H9 (cell line): ENCODE measurements around the gene SIX5. TPM values are rescaled to one million over a fixed set of nuclear protein-coding genes. Genes with fewer than 3 reads are reported as not detected.

ENCODE experiments used
- DNase-seq: peaks from one replicate; pipeline ENCODE4 v3.0.0-alpha.2; 2017
- H2AFZ ChIP-seq: one replicate; pipeline ENCODE4 v1.6.1; 2013; ENCODE audit warnings: mild to moderate bottlenecking, low read length, control low read depth, moderate library complexity
- H2AK5ac ChIP-seq: 2 replicates; pipeline ENCODE4 v1.6.1; 2013; ENCODE audit warnings: low read length, control low read depth, mixed read lengths; ENCODE audit not compliant: insufficient read length
- H2BK120ac ChIP-seq: one replicate; pipeline ENCODE4 v1.6.1; 2013; ENCODE audit warnings: low read depth, mild to moderate bottlenecking, low read length, control low read depth, inconsistent platforms; ENCODE audit not compliant: poor library complexity, severe bottlenecking
- H2BK12ac ChIP-seq: 2 replicates; pipeline ENCODE4 v1.6.1; 2013; ENCODE audit warnings: low read length, control low read depth, mixed read lengths, low read depth; ENCODE audit not compliant: insufficient read length
- H2BK15ac ChIP-seq: 2 replicates; pipeline ENCODE4 v1.6.1; 2013; ENCODE audit warnings: low read depth, low read length, control low read depth
- H2BK20ac ChIP-seq: one replicate; pipeline ENCODE4 v1.6.1; 2013; ENCODE audit warnings: low read depth, mild to moderate bottlenecking, low read length, control low read depth, inconsistent platforms; ENCODE audit not compliant: poor library complexity, severe bottlenecking
- H2BK5ac ChIP-seq: 2 replicates; pipeline ENCODE4 v1.6.1; 2013; ENCODE audit warnings: low read length, control low read depth, mixed read lengths; ENCODE audit not compliant: insufficient read length
- H3K14ac ChIP-seq: 2 replicates; pipeline ENCODE4 v1.6.1; 2013; ENCODE audit warnings: low read length, control low read depth; ENCODE audit not compliant: insufficient read depth
- H3K18ac ChIP-seq: 2 replicates; pipeline ENCODE4 v1.6.1; 2013; ENCODE audit warnings: low read depth, mild to moderate bottlenecking, mixed read lengths, low read length, control low read depth; ENCODE audit not compliant: insufficient read length
- H3K23ac ChIP-seq: 2 replicates; pipeline ENCODE4 v1.6.1; 2013; ENCODE audit warnings: low read length, control low read depth, mixed read lengths, low read depth; ENCODE audit not compliant: insufficient read length
- H3K23me2 ChIP-seq: 2 replicates; pipeline ENCODE4 v1.6.1; 2013; ENCODE audit warnings: low read depth, mild to moderate bottlenecking, mixed read lengths, low read length, control low read depth; ENCODE audit not compliant: insufficient read length, poor library complexity, severe bottlenecking
- H3K27ac ChIP-seq: 2 replicates; pipeline ENCODE4 v1.5.1; 2013; ENCODE audit warnings: low read length, control low read depth, mixed read lengths, low read depth; ENCODE audit not compliant: insufficient read length
- H3K27me3 ChIP-seq: 2 replicates; pipeline ENCODE4 v1.6.1; 2013; ENCODE audit warnings: low read length, control low read depth, inconsistent platforms; ENCODE audit not compliant: insufficient read depth
- H3K4ac ChIP-seq: 2 replicates; pipeline ENCODE4 v1.6.1; 2013; ENCODE audit warnings: low read depth, mild to moderate bottlenecking, control low read depth, inconsistent platforms, low read length, moderate library complexity
- H3K4me1 ChIP-seq: 2 replicates; pipeline ENCODE4 v1.6.1; 2013; ENCODE audit warnings: low read length, control low read depth, inconsistent platforms; ENCODE audit not compliant: insufficient read depth
- H3K4me2 ChIP-seq: 2 replicates; pipeline ENCODE4 v1.6.1; 2013; ENCODE audit warnings: low read length, control low read depth, mixed read lengths; ENCODE audit not compliant: insufficient read length, insufficient read depth
- H3K56ac ChIP-seq: 2 replicates; pipeline ENCODE4 v1.6.1; 2013; ENCODE audit warnings: low read depth, mild to moderate bottlenecking, mixed read lengths, low read length, control low read depth; ENCODE audit not compliant: insufficient read length
- H3K79me1 ChIP-seq: 2 replicates; pipeline ENCODE4 v1.6.1; 2013; ENCODE audit warnings: low read depth, mild to moderate bottlenecking, moderate library complexity, low read length, control low read depth, inconsistent platforms; ENCODE audit not compliant: insufficient read depth, poor library complexity, severe bottlenecking
- H3K79me2 ChIP-seq: 2 replicates; pipeline ENCODE4 v1.6.1; 2013; ENCODE audit warnings: low read length, control low read depth, inconsistent platforms; ENCODE audit not compliant: insufficient read depth
- H3K9ac ChIP-seq: 2 replicates; pipeline ENCODE4 v1.6.1; 2013; ENCODE audit warnings: low read length, control low read depth, mixed read lengths; ENCODE audit not compliant: insufficient read length; ENCODE audit errors: extremely low read depth
- H3K9me3 ChIP-seq: one replicate; pipeline ENCODE4 v1.6.1; 2013; ENCODE audit warnings: low read depth, low read length, inconsistent platforms; ENCODE audit not compliant: control insufficient read depth
- H3T11ph ChIP-seq: one replicate; pipeline ENCODE4 v1.6.1; 2013; ENCODE audit warnings: mild to moderate bottlenecking, low read length, control low read depth, inconsistent platforms
- H4K20me1 ChIP-seq: one replicate; pipeline ENCODE4 v1.6.1; 2013; ENCODE audit not compliant: control insufficient read depth, insufficient read length, insufficient read depth
- H4K5ac ChIP-seq: 2 replicates; pipeline ENCODE4 v1.6.1; 2013; ENCODE audit warnings: low read depth, mild to moderate bottlenecking, mixed read lengths, low read length, control low read depth; ENCODE audit not compliant: insufficient read length
- H4K8ac ChIP-seq: replicated peaks from 2 replicates; pipeline ENCODE4 v1.6.1; 2013; ENCODE audit warnings: low read length, control low read depth, mixed read lengths, low read depth; ENCODE audit not compliant: insufficient read length
- H4K91ac ChIP-seq: 2 replicates; pipeline ENCODE4 v1.6.1; 2013; ENCODE audit warnings: low read depth, mild to moderate bottlenecking, moderate library complexity, mixed read lengths, low read length, control low read depth; ENCODE audit not compliant: insufficient read length
- H3K27ac Mint-ChIP-seq, 3 experiments: 2 replicates in 2 of 3; 3 replicates in 1 of 3; pipeline ENCODE4 v1.8.0; 2020 to 2021; ENCODE audit warnings: mixed read lengths in 3 of 3, mild to moderate bottlenecking in 1 of 3, moderate library complexity in 1 of 3
- H3K27me3 Mint-ChIP-seq: 2 replicates; pipeline ENCODE4 v1.8.0; 2021; ENCODE audit warnings: low read depth, mild to moderate bottlenecking, moderate library complexity, mixed read lengths
- H3K36me3 Mint-ChIP-seq, 3 experiments: 2 replicates in 2 of 3; 3 replicates in 1 of 3; pipeline ENCODE4 v1.8.0; 2020 to 2021; ENCODE audit warnings: low read depth in 3 of 3, mixed read lengths in 3 of 3; ENCODE audit not compliant: insufficient read depth in 1 of 3
- H3K4me1 Mint-ChIP-seq, 2 experiments: 2 replicates each; pipeline ENCODE4 v1.8.0; 2020; ENCODE audit warnings: mixed read lengths in 2 of 2
- H3K4me3 Mint-ChIP-seq, 2 experiments: 2 replicates in 1 of 2; 3 replicates in 1 of 2; pipeline ENCODE4 v1.8.0; 2020 to 2021; ENCODE audit warnings: mild to moderate bottlenecking in 2 of 2, mixed read lengths in 2 of 2, moderate library complexity in 1 of 2
- H3K9me3 Mint-ChIP-seq, 2 experiments: 2 replicates in 1 of 2; 3 replicates in 1 of 2; pipeline ENCODE4 v1.8.0; 2020; ENCODE audit warnings: mild to moderate bottlenecking in 2 of 2, mixed read lengths in 2 of 2, moderate library complexity in 1 of 2
- CTCF ChIP-seq: fragments of 200-600 bp; sonication (generic); conservative IDR thresholded peaks from 3 replicates; pipeline ENCODE4 v1.8.0; 2021; ENCODE audit warnings: antibody characterized with exemption, mild to moderate bottlenecking
- WGBS: extraction: QIAGEN DNeasy Blood & Tissue Kit; methylation state at CpG from one replicate; pipeline ENCODE4 v1.1.7; 2013; ENCODE audit warnings: missing lambda C conversion rate, low lambda C conversion rate, mixed read lengths; ENCODE audit not compliant: insufficient read length; ENCODE audit errors: extremely low coverage; 5-methylcytosine and 5-hydroxymethylcytosine counted together
- total RNA-seq: library from RNA; stranded (reverse); gene quantifications from 2 replicates; pipeline ENCODE4 v1.2.1, GENCODE V29; 2021

SIX5 gene
- total RNA-seq, 1 experiment from 2014 or later = 41.7 TPM

- Histone ChIP-seq H3K27ac (no peak within 1 kb of the TSS), H2AFZ (no peak within 1 kb of the TSS)
- H3K9me3 Mint-ChIP-seq = no peaks in the 10 kb centered on the region
These were observed 13.2 kb upstream of the SIX5 start, which contains the start of gene DMPK for GRCh38 chr19:45782162-45782691. TSS of gene DMPK (minus strand) at chr19:45782490. CDS start at chr19:45782352, 138 bp downstream.

More at GRCh38 chr19:45782162-45782691, 13.2 kb upstream of the SIX5 start, which contains the start of gene DMPK:
- Histone ChIP-seq H3T11ph (no peak within 1 kb of the TSS), H3K79me2 (no peaks in the 10 kb centered on the region), H2BK12ac (no peak within 1 kb of the TSS), H2BK15ac (no peak within 1 kb of the TSS), H2BK5ac (no peak within 1 kb of the TSS), H4K20me1 (no peaks in the 10 kb centered on the region), H3K9me3 (no peaks in the 10 kb centered on the region), H3K79me1 (no peaks in the 10 kb centered on the region), H3K56ac (no peak within 1 kb of the TSS), H2BK120ac (no peak within 1 kb of the TSS), H3K4ac (no peak within 1 kb of the TSS), H3K4me1 (peaks cover 3% of the 10 kb centered on the region; the same call in 1 of the 2 replicates), H4K5ac (no peak within 1 kb of the TSS), H3K23me2 (peaks cover 6% of the 10 kb centered on the region), H2AK5ac (no peak within 1 kb of the TSS), H3K23ac (no peak within 1 kb of the TSS), H3K9ac (no peak within 1 kb of the TSS), H4K91ac (no peak within 1 kb of the TSS), H4K8ac (no peak within 1 kb of the TSS), H3K14ac (no peak within 1 kb of the TSS; the same call in 1 of the 2 replicates), H3K27me3 (no peaks in the 10 kb centered on the region; the same call in 1 of the 2 replicates), H2BK20ac (no peak within 1 kb of the TSS), H3K18ac (no peak within 1 kb of the TSS), H3K4me2 (no peak within 1 kb of the TSS)
- DNase-seq = peak; percentile 30
- Mint-ChIP-seq H3K27me3 (peaks cover 18% of the 10 kb centered on the region), H3K4me3 (peak within 1 kb of the TSS in 1 of 2 experiments; percentile 35; a peak in 1 of 5 replicates), H3K27ac (no peak within 1 kb of the TSS; a peak in 1 of 7 replicates), H3K4me1 (peaks cover 23 to 42% of the 10 kb centered on the region in 2 experiments), H3K36me3 (peaks cover 13 to 42% (median 37%) of the 10 kb centered on the region in 3 experiments; a peak in 6 of 7 replicates)
- no CpG with 5 or more reads among the region's 18 CpGs for WGBS
- no peak for TF ChIP-seq CTCF
